ENCODE results near the gene ISG15. TPM values are rescaled to one million over a fixed set of nuclear protein-coding genes. Genes with fewer than 3 reads are reported as not detected.

The ISG15 gene
- total and polyA plus RNA-seq, 12 donors = 1.7 to 308 (median 24.3) TPM

GRCh38 chr1:970973-971730 lies 42.1 kb upstream of the ISG15 start:
- 31 to 44% (median 38%) methylated on average over 14 to 42 of the region's 42 CpGs for WGBS, 4 donors
- Histone ChIP-seq H3K9me3 (replicated peaks in 1 of 3) (no peaks in the 10 kb centered on the region), H3K4me1 (replicated peaks in 1 of 2) (peaks cover 10% of the 10 kb centered on the region in 2 donors)

GRCh38 chr1:971751-972506 lies 41.4 kb upstream of the ISG15 start:
- no peak overlapping the region for H3K27ac ChIP-seq
- peaks cover 61% of the 10 kb centered on the region for H3K27me3 ChIP-seq
- no peaks in the 10 kb centered on the region for H3K9me3 ChIP-seq (replicated peaks in 1 of 3)
- intact Hi-C loops (cut with DNase I) = loop anchor here in 1 of 2 donors (10.0 kb wide), 1 partner anchor 67 kb away; no protein-coding TSS in a partner anchor
- WGBS, 4 donors = 76 to 89% (median 82%) methylated on average over 9 to 34 of the region's 34 CpGs
- H3K4me1 ChIP-seq (replicated peaks in 1 of 2) = peaks cover 4 to 5% of the 10 kb centered on the region in 2 donors
- no peak for DNase-seq
- H3K36me3 ChIP-seq (replicated peaks in 1 of 2) = no peaks in the 10 kb centered on the region
- no peak overlapping the region for H3K4me3 ChIP-seq
- no peak for TF ChIP-seq POLR2A (IDR thresholded peaks at IDR 0.05)
- no peak for TF ChIP-seq CTCF (IDR thresholded peaks at IDR 0.05)

More at GRCh38 chr1:970973-971730, 42.1 kb upstream of the ISG15 start:
- no peak for TF ChIP-seq CTCF (IDR thresholded peaks at IDR 0.05)
- no peak for TF ChIP-seq POLR2A (IDR thresholded peaks at IDR 0.05)
- H3K27ac ChIP-seq = no peak overlapping the region
- no peaks in the 10 kb centered on the region for H3K36me3 ChIP-seq (replicated peaks in 1 of 2)
- peaks cover 59% of the 10 kb centered on the region for H3K27me3 ChIP-seq
- intact Hi-C loops (cut with DNase I) = loop anchor here in 1 of 2 donors (10.0 kb wide), 1 partner anchor 66 kb away; no protein-coding TSS in a partner anchor
- DNase-seq = no peak
- no peak overlapping the region for H3K4me3 ChIP-seq

GRCh38 chr1:972726-973458 lies 40.4 kb upstream of the ISG15 start:
- TF ChIP-seq CTCF (IDR thresholded peaks at IDR 0.05) = no peak
- no peak for TF ChIP-seq POLR2A (IDR thresholded peaks at IDR 0.05)
- intact Hi-C loops (cut with DNase I) = loop anchor here in 1 of 2 donors (10.0 kb wide), 1 partner anchor 68 kb away; no protein-coding TSS in a partner anchor
- Histone ChIP-seq H3K27ac (no peak overlapping the region), H3K36me3 (replicated peaks in 1 of 2) (no peaks in the 10 kb centered on the region), H3K4me3 (no peak overlapping the region), H3K27me3 (peaks cover 61% of the 10 kb centered on the region), H3K4me1 (replicated peaks in 1 of 2) (no peaks in the 10 kb centered on the region), H3K9me3 (replicated peaks in 1 of 3) (no peaks in the 10 kb centered on the region)
- 76 to 82% (median 80%) methylated on average over 5 to 28 of the region's 28 CpGs for WGBS, 4 donors
- no peak for DNase-seq
